Stimulated activated CD8-positive, alpha-beta memory T cell treated with anti-CD3 and anti-CD28 coated beads, Interleukin-12 subunit alpha, Interleukin-12 subunit beta, amount 100 ng/mL, for 1 hour (primary cell): ENCODE data around the gene KCNK3.

Experiments used
- DNase-seq: peaks from one replicate; pipeline ENCODE4 v3.0.0-alpha.2; 2020; ENCODE audit warnings: low read depth

KCNK3 gene

DNA sequence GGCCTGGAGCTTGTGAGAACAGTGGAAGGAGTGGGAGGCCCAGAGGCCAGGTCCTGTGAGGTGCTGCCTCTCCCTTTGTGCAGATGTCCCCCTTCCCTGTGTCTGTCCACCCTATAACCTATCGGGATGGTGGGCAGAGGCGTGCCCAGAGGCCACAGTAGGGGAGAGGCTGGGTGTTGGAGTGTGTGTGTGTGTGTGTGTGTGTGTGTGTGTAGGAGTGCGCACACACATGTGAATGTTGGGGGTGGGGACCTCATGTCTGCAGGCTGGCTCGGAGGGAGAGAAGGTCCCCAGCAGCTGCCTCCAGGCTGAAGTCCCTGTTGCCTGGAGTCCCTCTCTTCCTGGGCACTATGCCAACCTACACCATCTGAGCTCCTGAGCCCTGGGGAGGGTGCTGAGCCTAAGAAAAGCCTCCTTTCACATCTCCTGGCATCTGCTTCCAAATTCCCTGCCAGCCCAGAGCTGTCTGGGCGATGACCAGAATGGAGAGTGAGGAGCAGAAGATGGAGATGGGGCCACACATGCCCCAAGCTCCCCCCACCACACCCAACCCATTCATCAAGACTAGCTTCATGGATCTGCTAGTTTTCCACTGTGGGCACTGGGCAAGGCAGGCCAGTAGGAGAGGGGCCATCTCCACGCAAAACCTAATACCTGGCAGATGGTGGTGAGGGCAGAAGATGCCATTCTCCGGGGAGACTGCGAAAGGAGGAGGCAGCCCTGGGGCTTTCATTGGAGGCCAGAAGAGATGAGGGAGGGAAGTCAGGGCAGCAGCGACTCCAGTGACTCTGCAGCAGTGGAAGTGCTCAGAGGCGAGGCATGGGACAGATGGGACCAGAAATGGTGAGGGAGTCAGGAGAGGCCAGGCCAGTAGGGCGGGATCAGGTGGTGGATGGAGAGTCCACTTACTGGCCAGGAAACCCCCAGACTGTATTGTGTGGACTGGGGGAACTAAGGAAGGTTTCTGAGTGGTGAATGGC lies 20.3 kb downstream of the KCNK3 start:
- no peak for DNase-seq

- DNase-seq: no peak
Observed at GRCh38 chr2:26715528-26716270, 23.2 kb downstream of the KCNK3 start.

- no peak for DNase-seq
Observed at GRCh38 chr2:26716340-26716739, 23.8 kb downstream of the KCNK3 start.

- DNase-seq: no peak
Observed at GRCh38 chr2:26716769-26717168, 24.2 kb downstream of the KCNK3 start.

- DNase-seq: no peak
Observed at GRCh38 chr2:26717362-26717761, 24.8 kb downstream of the KCNK3 start.

DNA sequence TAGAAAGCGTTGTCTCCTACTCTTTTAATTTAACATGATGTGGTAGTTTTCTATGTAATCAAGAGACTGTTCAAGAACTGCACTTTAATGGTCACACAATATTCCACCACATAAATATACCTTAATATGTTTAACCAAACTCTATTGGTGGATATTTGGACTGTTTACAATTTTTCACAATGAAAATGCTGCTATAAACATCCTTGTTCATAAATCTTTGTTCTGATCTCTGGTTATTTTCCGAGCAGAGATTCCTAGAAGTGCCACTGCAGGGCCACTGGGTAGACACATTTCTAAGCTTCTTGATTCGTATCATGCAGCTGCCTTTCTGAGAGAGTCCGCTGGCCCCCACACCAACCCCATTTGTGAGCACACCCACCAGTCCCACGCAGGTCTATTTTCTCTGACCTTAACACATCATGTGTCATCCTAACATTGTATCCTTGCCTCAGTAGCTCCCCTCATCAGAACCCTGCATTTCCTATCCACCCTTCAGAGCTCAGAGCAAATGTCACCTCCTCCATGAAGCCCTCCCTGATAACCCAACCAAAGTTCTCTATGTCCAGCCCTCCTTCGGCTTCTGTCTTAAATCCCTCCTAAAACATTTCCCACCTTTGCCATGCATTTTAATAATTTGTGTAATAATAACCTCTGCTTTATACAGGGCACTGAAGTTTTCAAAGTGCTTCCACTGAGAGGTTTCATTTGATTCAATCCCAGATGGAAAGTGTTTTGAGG lies 26.6 kb downstream of the KCNK3 start:
- DNase-seq: no peak

- DNase-seq: no peak
Observed at GRCh38 chr2:26720322-26721114, 28.0 kb downstream of the KCNK3 start.

DNA sequence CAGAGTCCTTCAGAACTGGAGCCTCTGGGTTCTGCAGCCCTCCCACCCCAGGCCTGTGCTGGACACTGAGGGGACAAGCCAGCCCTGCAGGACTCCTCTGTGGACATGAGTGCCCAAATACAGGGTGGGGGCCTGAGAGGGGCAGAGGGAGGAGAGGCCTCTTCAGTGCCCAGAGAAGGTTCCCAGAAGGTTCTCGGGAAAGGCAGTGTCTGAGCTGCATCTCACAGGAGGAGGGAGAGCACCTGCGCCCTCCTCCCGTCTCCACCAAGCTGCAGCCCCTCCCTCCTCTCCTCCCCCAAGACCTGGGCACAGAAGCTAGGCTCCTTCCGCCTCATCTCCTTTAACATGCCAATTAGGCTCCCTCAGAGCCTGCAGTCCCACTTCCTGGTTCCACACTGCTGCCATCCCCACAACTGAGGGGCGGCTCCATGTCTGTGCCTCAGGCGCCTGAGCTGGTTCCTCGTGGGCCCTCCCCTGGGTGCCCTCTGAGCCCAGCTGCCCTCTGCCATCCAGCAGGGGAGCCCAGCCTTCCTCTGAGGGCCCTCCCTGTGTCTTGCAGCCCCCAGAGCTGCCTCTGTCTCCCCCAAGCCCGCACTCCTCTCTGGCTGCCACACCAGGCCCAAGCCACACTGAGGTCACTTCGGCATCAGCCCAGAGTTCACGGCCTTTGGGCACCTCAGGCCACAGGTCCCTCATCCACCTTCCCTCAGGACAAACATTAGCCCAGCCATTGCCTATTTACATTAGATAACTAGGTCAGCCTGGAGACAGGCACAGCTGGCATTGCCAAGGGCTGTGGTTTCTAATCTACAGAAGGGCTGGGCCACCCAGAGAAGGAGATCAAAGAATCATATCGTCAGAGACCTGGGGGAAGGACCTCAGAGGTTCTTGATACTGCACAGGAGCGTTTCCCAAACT lies 28.9 kb downstream of the KCNK3 start:
- no peak for DNase-seq

GRCh38 chr2:26722328-26722727 lies 29.8 kb downstream of the KCNK3 start:
- no peak for DNase-seq

- no peak for DNase-seq
Observed at GRCh38 chr2:26722911-26723310, 30.4 kb downstream of the KCNK3 start.

DNA sequence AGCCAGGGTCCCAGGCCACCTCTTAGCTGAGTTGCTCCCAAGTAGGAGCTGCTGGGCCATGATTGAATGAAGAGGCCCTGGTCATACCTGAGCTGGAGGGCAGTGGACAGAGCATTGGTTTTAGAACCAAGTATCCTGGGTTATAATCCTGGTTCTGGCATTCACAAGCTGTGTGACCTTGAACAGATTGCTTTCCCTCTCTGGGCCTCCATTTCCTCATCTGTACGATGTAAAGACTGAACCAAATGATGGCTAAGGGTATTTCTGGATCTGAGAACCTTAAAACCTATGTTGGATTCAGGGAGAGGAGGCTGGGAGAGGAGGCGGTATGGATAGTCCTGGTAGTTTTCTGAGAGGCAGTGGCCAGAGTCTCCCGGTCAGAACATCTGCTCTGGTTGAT lies 31.0 kb downstream of the KCNK3 start:
- DNase-seq: no peak

DNA sequence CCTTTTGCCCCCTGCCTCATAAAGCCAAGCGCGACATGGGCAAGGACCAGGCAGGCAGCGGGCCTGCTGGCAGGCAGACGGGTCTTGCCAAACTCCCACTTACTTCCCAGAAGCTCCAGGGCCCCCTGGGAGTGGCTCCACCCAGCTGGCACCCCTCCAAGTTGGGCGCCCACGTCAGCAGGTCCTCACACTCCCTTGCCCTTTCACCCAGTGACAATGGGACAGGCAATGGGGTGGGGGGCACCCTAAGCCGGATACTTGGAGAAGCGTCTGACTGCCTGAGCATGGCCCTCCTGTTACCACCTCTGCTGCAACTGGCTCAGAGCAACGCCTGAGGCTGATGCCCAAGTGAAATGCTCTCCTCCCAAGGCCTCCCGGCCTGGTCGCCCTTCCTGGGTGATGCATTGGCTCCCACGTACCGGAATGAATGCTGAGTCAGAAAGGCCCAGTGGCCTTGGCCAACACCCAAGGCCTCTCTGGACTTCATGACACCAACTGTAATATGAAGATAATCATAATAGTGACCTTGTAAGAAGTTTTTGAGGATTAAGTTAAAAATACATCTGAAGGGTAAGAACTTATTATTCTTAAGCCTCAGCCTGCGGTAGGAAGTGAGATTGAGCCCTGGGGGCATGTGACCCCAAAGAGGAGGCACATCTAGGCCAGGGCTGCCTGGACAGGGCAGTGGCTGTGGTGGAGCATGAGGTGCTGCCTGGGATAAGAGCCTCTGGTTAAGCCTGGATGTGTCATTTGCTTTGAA lies 31.6 kb downstream of the KCNK3 start:
- no peak for DNase-seq

DNA sequence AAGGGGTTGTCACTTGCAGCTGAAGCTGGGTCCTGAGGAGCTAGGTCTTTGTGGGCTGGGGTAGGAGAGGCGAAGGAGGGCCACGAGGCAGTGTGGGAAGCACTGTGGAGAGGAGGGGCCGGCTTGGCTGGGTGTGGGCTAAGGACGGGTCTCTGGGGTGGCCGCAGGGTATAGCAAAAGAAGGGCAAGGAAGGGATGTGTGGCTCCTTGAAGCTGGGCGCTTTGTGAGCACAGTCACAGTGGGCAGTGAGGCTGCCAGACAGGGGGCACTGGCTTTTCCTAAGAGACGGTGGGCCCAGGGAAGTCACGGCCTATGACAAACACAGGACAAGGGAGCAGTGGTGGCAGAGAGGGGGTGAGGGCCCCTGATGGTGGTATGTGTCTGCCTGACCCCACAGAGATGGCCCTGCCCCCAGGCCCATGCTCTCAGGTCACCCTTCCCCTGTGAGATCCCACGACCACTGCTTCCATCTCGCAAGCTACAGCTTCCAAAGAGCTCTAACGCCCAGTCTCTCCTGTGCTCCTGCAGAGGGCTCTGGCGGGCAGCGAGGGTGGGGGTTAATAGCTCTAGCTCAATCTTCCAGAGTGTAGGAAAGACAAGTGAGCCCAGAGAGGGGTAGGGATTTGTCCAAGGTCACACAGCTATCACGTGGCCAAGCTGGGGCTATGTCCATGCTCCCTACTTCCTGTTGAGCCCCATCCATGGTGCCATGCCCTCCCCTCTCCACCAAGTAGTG lies 32.4 kb downstream of the KCNK3 start:
- DNase-seq: no peak

DNA sequence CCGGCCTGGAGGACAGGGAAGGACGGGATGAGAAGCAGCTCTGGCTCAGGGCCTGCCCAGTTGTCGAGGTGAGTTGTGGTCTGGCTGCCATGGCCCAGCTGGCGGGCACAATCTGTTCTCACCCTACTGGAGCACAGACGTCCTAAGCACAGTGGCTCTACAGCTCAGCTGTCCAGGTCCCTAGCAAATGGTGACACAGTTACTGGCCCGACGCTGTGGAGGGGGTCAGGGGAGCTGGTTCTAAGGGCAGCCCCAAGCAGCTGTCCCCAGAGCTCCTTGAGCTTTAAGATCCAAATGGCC lies 32.9 kb downstream of the KCNK3 start:
- no peak for DNase-seq

DNA sequence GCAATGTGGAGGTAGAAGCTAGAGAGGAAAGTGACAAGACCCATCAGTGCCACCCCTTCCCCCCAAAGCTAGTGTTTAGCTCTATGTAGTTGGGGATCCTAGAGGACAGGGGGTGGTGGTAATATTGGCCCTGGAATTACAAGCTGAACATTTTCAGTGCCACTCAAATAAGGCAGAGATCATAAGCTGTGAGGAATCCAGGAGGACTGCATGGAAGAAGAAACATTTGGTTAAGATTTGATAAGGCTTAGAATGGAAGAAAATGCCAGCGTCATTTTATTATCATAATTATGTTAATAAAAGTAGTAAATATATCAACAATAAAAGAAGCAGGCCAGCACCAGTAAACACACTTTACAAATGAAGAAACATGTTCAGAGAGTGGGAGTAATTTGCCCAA lies 33.7 kb downstream of the KCNK3 start:
- DNase-seq: no peak

GRCh38 chr2:26727641-26728561 lies 35.4 kb downstream of the KCNK3 start:
- DNase-seq: no peak

- DNase-seq: no peak
Observed at GRCh38 chr2:26729311-26729710, 36.8 kb downstream of the KCNK3 start.
